Activated CD4-positive, alpha-beta T cell treated with anti-CD3 and anti-CD28 coated beads for 1 hour (primary cell): ENCODE measurements around the gene NOTUM.

Experiments
- DNase-seq: peaks from one replicate; pipeline ENCODE4 v3.0.0-alpha.2; 2020

The NOTUM gene

DNA sequence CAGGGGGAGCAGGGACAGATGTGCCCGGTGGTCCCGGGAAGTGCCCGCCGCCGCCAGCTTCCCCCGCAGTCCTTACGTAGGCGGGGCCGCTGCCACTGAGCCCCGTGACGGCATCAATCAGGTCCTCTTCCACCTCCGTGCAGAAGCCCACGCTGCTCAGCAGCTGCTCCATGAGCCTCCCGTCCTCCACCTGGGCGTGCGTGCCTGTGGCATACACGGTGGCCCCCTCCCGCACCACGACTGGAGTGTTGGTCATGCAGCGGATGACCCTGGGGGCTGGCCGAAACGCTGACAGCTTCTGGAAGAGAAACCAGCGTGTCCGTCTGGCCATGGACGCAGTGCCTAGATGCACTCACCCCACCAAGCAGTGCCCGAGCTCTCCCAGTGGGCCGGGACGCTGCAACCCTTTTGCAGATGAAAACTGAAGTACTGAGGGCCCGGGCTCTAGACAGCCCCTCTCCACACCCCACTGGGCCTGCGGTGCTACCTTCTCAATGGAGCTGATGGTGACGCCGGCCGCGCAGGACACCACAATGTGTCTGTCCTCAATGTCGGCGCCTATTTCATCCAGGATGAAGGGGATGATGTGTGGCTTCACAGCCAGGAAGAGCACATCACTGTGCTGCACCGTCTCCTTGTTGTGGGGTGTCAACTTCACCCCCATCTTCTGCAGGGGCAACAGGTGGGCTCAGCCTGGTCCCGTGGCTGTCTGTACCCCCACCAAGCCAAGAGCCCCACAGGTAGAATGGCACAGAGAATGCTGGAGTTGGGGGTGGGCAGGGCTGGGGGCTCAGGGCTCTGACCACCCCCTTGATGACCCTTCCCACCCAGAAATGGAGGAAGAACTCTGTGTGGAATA is 25.9 kb downstream of the NOTUM start:
- DNase-seq, result no peak

DNA sequence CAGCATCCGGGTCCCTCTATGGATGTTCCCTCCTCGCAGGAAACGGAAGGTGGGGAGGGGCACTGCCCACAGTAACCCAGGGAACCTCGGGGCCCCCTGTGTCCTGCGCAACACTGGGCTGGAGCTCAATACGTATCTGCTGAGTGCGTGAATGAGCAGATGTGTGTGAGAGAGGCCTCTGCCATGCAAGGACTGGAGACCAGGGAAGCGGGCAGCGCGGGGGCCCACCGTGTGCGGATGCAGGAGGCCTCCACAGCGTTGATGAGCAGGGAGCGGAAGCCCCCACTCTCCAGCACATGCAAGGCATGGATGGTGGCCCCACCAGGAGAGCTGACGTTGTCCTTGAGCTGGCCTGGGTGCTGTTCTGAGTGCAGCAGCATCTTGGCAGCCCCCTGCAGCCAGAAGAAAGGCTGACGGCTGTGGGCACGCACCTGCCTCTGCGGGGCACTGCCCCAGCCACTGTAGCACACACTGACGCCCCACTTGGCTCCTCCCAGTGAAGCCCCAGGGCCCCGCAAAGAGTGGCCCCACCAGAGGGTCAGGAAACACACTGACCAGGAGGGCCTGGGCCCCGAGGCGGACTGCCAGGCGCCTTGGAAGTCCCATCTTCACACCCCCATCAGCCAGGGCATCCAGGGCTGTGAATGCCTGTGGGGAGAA is 26.8 kb downstream of the NOTUM start:
- no peak for DNase-seq

DNA sequence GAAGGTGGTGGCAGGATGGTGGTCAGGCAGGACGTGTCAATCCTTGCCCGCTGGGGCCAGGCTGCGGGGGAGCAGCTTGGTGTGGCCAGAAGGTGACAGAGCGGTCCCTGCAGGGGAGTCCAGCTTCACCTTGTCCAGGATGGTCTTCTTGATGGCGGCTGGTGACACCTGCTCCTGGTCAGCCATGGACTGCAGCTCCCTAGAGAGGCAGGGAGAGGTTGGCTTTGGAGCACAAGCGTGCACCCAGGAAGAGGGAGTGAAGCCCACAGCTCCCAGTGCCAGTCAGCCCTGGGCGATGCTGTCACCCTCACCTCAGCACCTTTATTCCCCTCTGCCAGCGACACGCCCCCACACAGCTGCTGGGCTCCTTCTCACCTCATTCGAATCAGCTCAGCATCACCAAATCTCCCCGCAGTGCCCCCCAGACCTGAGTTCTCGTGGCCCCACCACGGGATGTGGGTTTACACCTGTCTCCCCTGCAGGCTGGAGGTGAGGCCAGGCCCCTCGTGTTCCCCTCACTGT is 27.7 kb downstream of the NOTUM start:
- no peak for DNase-seq

DNA sequence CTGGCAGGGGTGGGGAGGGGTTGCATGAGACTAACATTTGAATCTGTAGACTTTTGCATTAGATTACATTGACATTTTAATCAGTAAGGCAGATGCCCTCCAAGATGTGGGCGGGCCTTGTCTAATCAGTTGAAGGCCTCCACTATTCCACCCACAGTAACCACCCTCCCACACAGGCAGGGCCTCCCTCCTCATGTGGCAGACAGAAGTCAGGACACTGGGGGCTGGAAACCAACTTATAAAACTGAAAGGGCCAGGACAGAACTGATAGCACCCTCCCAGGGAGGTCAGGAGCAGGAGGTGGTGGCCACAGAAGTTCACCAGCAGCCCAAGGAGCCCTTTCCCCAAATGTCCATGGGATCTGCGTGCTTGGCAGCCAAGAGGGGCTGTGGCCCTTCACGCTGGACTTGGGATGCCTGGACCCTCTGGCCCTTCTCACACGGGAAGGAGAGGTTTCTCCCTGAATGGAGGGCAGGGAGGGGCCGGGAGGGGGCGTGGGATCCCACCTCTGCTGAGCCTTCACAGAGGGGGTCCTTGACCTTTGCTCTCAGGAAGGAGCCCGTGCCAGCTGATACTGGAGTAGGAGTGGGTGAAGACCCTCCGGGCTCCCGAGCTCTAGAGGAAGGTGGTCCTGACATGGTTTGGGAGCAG is 28.5 kb downstream of the NOTUM start:
- DNase-seq, result no peak

DNA sequence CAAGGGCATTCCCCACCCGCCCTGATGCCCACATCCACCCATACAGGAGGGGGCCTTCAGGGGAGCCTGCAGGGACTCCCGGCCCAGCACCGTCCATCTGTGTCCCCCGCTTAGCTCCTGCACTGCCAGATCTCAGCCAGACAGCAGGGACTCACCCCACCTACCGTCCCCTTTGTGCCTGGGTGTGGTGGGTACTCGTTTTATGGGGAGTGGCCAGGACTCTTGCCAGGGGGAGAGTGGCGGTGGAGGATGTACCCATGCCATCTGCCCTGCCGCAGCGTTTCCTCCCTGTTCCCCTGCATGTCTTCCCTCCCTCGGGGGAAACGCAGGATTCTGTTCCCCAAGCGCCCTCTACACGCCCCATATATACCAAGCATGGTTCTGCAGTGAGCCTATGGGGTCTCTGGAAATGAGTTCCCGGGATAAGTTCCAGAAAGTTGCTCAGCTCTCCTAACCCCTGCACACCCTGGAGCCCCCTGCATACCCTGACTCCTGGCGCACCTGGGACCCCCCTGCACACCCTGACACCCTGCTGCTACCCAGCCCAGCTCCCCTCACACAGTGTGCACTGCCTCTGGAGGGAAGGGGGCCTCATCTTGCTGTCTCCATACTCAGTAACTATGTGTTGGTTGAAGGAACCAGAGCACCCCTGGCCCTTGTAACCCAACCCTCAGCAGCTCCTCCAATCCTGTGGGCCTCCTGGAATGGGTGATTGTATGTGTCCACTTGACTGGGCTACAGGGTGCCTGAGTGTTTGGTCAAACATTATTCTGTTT is 29.2 kb downstream of the NOTUM start:
- DNase-seq, result no peak

DNA sequence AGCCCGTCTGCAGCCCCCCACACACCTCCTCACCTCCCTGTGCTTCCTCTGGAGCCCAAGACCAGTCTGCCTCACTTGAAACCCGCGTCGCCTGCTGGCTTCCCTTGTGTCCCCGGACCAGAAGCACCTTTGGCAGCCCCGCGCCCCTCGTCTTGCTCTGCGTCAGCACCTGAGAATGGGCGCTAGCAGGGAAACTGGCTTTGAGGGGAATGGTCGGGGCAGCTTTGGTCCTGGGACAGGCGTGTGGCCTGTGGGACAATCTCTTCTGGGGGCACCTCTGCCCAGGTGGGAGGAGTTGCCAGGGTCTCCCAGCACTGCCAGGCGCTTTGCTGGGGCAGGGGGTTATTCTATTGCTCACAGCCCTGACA is 29.8 kb downstream of the NOTUM start:
- DNase-seq, result no peak

DNA sequence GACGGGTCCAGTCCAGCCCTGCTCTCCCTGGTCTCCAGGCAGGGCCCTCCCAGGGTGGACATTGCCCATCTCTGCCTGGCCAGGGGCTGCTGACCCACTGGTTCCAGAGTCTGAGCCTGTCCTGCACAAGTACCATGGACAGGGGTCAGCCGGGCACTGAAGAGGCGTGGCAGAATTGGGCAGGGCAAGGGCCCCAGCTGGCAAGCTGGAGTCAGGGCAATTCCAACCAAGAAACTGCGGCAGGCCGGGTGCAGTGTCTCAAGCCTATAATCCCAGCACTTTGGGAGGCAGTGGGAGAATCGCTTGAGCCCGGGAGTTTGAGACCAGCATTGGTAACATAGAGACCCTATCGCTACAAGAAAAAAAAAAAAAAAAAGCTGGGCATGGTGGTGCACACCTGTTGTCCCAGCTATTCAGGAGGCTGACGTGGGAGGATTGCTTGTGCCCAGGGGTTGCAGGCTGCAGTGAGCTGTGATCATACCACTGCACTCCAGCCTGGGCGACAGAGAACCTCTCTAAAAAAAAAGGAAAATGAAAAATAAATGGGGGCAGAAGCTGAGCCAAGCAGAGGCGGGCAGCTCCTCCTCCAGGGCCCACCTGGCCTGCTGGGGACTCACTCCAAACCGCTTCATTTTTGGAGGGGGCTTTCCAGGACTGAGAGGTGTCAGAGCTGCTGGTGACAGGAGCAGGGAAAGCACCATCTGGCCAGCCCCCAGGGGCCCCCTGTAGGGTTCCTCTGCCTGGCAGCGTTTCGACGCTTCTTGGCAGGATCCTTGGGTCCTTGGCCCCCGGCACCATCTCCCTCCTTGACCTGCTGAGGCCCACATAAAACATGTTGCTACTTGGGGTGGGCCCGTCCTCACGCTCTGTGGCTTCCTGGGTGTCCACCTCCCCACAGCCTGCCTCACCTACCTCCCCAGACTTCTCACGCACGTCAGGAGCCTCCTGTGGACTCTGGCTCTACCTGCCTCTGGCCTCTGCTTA is 30.6 kb downstream of the NOTUM start:
- DNase-seq, result no peak

DNA sequence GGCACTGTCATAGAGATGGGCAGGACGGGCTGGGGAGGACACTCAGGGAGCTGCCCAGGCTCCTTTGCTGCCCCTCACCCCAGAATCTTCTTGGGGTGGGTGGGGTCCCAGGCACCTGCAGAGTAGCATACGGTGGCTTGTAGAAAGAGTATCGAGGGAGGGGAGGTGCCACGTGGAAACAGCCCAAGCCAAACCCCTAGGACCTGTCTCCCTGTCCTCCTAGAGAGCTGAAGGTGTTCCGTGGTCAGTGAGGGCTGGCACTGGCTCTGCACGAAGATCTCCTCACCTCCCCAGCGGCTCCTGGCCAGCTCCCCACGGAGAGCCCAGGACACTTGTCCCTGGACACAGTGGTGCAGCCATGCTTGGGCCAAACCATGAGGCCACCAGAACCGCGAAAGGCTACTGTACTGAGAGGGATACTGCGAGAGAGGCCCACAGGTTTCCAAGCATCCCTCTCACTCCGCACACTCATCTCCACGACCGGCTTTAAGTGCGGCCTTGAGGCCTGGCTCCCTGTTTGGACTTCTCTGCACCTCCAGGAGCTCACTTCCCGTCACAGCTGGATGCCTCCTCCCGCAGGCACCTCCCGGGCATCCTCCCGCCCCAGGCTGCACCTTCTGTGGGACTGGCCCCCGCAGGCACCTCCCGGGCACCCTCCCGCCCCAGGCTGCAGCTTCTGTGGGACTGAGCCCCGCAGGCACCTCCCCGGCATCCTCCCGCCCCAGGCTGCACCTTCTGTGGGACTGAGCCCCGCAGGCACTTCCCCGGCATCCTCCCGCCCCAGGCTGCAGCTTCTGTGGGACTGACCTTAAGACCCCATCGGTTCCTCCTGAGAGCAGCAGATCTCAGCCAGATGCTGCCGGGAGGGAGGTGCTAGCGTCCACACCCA is 31.5 kb downstream of the NOTUM start:
- DNase-seq, result no peak

DNA sequence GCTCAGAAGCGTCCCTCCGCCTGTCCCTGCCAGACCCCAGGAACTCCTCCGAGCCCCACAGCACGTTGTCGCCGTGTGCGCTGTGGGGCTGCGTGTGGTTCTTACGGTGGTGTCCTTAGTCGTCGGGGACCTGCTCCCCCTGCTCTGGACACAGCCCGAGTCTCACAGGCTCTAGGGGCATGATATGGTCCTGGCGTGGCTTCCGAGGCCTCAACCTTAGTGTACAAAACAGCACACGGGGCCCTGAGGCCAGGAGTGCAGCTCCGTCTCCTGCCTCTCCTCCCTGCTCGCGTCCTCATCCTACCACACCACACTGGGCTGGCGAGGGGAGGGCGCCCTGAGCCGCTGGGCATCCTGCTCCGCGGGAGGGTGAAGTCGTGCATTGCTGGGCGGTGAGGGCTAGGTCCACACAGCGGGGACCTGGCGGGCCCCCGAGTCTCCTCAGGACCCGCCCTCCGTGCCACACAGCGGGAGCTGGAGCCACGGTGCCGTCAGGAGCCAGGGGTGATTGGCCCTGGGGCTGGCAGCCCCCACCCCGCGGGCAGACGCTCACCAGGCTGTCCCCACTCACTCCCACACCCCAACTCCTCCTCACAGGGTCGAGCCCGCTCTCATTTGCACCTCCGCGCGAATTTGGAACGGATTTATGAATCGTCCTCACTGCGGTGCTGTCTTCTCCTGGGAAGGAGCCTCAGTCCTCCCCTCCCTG is 32.3 kb downstream of the NOTUM start:
- DNase-seq, result no peak

DNA sequence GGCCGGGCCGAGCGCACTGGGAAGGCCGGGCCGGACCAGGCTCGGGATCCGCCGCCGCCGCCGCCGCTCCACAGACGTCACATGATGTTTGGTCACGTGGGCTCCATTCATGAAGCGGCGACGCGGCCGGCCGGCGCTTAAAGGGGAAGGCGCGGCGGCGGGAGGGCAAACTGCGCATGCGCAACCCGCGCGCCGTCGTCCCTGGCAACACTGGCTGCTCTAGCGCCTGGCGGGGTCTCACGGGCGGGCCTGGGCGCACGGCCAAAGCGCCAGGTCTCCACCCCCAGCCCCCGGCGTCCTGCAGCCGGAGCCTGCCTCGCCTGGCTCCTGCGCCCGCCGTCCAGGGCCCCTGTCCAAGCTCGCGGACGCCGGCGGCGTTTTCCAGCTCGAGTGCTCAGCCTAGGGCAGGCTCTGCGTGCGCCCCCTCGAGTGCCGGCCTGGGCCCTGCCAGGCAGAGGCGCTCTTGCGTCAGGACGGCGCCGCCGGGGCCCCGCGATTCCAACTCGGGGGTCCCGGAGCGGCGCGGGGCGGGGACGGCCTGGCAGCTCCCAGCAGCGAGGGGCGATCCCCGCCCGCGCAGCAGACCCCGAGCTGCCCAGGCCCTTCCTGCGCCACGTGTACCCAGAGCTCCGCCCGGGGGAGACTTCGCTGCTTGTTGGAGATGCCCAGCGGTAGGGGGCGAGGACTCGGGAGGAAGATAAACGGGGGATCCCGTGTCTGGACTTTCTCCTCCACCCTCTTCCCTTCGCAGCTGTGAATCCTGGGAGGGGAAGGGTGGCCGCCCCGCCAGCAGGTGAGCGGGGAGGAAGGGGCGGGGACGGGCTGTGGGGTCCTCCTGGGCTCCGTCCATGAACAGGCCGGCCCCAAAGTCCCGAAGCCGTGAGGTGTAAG is 33.1 kb downstream of the NOTUM start, which contains the start of gene MAFG:
TSS of gene MAFG (minus strand) at position 83 of the 891 bp plus-strand sequence. CDS start 4,550 bp downstream, outside the sequence.
- peak; percentile 86 for DNase-seq

DNA sequence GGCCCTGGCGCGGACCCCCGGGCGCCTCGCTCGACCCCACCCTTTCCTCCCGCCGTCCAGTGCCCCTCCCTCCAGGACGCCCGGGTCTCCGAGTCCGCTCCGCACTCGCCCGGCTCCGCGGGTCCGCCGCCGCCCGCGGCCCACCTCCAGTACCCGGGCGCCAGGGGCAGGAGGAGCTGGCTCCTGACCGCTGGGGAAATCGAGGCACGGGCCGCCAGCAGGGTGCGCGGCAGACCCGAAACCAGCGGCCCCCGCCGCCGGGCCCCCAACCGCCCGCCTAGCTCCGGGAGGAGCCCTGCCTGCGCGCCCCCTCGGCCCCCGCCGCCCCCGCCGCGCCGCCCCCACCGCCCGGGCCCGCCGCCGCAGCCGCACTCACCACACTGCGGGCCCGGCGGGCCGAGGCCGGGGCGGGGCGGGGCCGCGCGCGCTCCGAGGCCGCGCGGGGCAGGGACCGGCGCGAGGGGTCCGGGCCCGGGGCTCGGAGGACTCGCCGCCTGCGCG is 33.8 kb downstream of the NOTUM start:
- DNase-seq, result no peak

DNA sequence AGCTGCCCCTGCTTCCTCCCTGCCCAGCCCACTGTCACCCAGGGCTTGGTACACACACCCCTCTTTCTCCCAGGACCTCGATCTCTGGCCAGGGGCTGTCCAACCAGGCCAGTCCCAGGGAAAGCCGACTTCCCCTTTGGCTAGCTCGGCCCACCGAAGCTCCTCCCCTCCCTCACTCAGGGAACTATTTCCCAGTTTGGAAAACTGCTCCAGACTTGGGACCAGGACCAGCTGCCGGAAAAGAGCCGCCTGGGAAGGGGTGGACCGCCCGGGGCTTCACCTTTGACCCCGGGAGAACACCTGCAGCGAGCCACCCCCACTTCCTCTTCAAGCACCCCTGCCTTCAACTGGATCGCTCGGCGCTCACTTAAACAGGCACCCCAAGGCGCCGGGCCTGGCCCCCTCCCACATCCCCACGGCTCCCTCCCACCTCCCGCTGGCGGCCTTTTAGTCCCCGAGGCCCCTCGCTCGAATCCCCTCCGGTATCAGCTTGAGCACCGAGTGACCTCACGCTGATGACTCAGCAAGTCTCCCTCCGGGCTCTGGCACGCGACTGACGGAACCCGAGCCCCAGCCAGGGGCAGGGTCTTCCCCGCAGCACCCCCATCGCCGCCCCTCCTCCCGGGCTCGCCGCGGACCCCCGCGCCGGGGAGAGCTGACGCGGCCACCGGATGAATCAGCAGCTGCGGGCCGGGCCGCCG is 34.4 kb downstream of the NOTUM start:
- peak; percentile 49 for DNase-seq

DNA sequence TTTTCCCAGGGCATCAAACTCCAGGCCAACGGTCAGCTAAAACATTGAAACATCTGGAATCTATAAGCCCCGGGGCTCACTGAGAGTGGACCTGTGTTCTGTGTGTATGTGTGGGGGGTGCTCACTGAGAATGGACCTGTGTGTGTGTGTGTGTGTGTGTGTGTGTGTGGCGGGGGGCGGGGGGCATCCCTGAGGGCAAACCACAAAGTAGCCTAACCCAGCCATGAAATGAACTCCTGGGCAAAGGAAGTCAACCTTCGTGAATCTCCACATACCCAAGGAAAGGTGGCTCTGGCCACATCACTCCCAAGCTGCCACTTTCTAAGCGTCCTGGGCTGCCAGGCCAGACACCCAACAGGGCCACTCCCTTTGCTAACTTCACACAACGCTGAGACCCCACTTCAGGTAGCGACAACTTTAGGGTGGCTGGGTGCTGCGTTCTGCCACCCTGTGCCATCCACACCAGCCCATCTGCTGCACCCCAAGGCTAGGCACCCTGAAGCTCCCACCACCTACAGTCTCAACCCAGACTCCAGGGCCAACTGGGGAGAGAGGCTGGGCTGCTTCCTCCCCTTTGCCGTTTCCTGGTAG is 35.0 kb downstream of the NOTUM start:
- DNase-seq, result no peak

DNA sequence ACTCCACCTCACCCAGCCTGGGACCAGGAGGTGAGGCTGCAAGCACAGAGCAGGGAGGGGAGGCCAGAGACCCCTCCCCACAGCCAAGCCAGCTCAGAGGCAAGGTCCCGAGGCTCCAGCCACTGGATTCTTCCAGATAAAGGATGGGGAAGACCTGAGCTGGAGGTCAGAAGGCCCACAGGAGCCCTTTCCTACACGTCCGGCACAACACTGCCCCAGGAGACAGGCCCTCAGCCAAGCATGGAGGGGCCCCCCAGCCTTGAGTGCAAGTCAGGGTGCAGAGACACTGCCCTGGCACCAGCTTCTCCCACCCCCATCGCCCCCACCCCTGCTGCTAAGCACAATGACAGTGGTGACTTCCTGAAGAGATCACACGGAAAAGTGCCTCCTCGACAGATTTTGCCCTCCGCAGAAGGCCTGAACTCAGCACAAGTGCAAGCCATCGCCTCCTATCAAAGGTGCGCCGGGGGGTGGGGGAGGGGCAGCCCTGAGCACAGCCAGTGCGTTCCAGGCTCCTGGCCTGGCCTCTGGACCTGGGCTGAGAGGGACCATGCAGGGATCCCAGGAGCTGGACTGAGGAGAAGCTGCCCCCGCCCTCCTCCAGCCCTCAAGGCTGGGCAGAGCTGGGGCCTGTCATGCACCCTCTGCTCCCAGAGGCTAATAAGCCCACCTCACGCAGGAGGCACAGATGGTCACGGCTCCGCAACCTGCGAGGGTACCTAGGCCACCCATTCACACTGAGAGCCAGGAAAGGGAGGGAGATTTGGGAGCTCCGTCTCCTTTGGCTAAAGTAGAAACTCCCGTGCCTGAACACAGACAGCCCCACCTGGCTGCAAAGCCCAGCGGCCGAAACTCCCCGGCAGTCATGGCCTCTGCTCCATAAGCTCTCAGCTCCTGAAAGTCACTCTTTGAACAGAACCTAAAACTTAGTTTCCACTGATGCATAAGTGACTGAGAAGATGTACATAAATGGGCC is 36.1 kb downstream of the NOTUM start:
- no peak for DNase-seq

DNA sequence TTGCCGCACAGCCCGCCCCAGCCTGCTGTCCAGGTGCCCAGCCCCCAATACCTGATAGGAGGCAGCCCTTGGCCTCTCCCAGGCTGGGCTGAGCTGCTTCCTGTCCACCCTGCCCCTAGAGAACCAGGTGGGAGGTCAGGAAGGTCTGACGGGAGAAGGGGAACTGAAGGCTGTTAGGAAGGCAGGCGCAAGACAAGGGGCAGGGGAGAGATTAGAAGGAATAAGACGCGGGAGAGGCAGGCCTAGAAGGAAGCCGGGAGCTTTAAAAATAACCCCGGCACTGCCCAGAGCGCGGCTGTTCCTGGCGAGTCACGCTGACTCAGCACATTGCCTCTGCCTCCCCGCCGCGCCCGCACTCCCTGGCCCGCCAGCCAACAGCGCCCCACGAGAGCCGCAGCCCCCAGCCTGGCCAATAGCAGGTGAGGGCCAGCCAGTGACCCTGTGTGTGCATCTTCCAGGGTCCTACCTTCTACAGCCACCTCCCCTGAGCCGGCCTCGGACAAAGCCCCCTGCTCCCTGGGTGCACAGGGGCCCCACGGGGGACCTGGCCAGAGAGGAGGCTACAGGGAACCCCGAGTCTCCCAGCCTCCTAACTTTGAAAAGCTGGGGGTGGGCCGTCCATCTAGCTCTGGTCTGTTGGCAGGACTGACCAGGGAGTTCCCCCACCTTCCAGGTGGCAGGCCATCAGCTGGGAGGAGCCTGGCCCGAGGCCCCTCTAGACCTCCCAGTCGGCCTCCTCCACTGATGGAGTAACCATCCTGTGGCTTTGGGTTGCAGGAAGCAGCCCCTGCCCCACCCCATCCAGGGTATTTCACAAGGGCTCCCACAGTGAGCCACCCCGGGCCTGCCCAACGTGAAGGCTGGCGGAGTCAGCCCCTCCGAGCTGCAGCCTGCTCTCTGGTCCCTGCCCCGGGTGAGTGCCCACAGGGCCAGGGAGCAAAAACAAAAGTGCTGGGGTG is 37.4 kb downstream of the NOTUM start:
- DNase-seq, result no peak
